A549 (cell line): ENCODE measurements around the gene ITGAX. TPM values are rescaled to one million over a fixed set of nuclear protein-coding genes. Genes with fewer than 3 reads are reported as not detected.
A peak's percentile ranks its signal among the peaks of the same experiment; 100 is the strongest.

Source experiments
- ATAC-seq, 2 experiments: fragments of 200-7000 bp in 1 of 2; fragments of >200 bp in 1 of 2; cut with Nextera tagmentation in 1 of 2; cut with Tn5 transposase in 1 of 2; 3 replicates each; pipeline versions ENCODE4 v1.8.0 to v1.9.1; 2018 to 2020; ENCODE audit warnings: mild to moderate bottlenecking in 1 of 2, moderate library complexity in 1 of 2
- CTCF ChIA-PET: fragments of 300-600 bp; sonication (Branson Sonifier 250); formaldehyde crosslinking; extraction: SDS; loops from one replicate; lab custom pipeline; 2021; ENCODE audit warnings: antibody characterized with exemption, inconsistent platforms; lab: Yijun Ruan, JAX
- POLR2A ChIA-PET: fragments of 350-600 bp; formaldehyde crosslinking; extraction: SDS; loops from one replicate; lab custom pipeline; 2021; ENCODE audit warnings: antibody characterized with exemption, inconsistent platforms; lab: Yijun Ruan, JAX
- DNase-seq, 2 experiments: peaks; one replicate each; pipeline versions ENCODE4 v3.0.0 to v3.0.0-alpha.2; 2011 to 2016; ENCODE audit warnings: low read depth in 1 of 2, low spot score in 1 of 2
- FAIRE-seq: peaks from 2 replicates; lab custom pipeline; 2011; peaks lifted over from hg19 to GRCh38; lab: Jason Lieb, UNC
- H3K27ac ChIP-seq, 2 experiments: fragments of >200 bp; sonication (Bioruptor Twin); formaldehyde crosslinking; 3 replicates each; pipeline ENCODE4 v1.5.1; 2016 to 2017
- H3K4me1 ChIP-seq: fragments of >200 bp; sonication (Bioruptor Twin); formaldehyde crosslinking; 3 replicates; pipeline ENCODE4 v1.6.1; 2016
- H3K4me2 ChIP-seq: fragments of >200 bp; sonication (Bioruptor Twin); formaldehyde crosslinking; 3 replicates; pipeline ENCODE4 v1.6.1; 2016
- H3K4me3 ChIP-seq: fragments of >200 bp; sonication (Bioruptor Twin); formaldehyde crosslinking; 3 replicates; pipeline ENCODE4 v1.5.1; 2016
- H3K9me3 ChIP-seq: fragments of >200 bp; sonication (Bioruptor Twin); formaldehyde crosslinking; 3 replicates; pipeline ENCODE4 v1.6.1; 2016
- ATOH8 ChIP-seq: fragments of 250-450 bp; sonication (Bioruptor Pico); IDR thresholded peaks from 2 replicates; pipeline ENCODE4 v1.5.0; 2020; ENCODE audit warnings: low read depth, mild to moderate bottlenecking, moderate library complexity
- CHD4 ChIP-seq: fragments of 200-600 bp; sonication (generic); IDR thresholded peaks from 2 replicates; pipeline ENCODE4 v1.6.1; 2016; ENCODE audit warnings: antibody characterized with exemption, mild to moderate bottlenecking, borderline replicate concordance
- EHF ChIP-seq: fragments of 250-450 bp; sonication (Bioruptor Pico); IDR thresholded peaks from 2 replicates; pipeline ENCODE4 v1.5.0; 2020; ENCODE audit warnings: mild to moderate bottlenecking
- EP300 ChIP-seq, 2 experiments: fragments of >200 bp; sonication (Bioruptor Twin); formaldehyde crosslinking; IDR thresholded peaks; 2 replicates in 1 of 2; 3 replicates in 1 of 2; pipeline ENCODE4 v1.6.1; 2016 to 2017
- ESRRA ChIP-seq: fragments of 150-350 bp; IDR thresholded peaks from 2 replicates; pipeline ENCODE4 v1.6.1; 2014; ENCODE audit warnings: mild to moderate bottlenecking, low read length, borderline replicate concordance
- HEYL ChIP-seq: fragments of 250-450 bp; sonication (Bioruptor Pico); IDR thresholded peaks from 2 replicates; pipeline ENCODE4 v1.8.0; 2021; ENCODE audit warnings: mild to moderate bottlenecking, moderate library complexity
- HOXB13 ChIP-seq: fragments of 250-450 bp; sonication (Bioruptor Pico); IDR thresholded peaks from 2 replicates; pipeline ENCODE4 v1.5.0; 2020; ENCODE audit warnings: low read depth, mild to moderate bottlenecking, moderate library complexity
- JUN ChIP-seq, 2 experiments: fragments of >200 bp; sonication (Bioruptor Twin); formaldehyde crosslinking; IDR thresholded peaks; 2 replicates in 1 of 2; 3 replicates in 1 of 2; pipeline ENCODE4 v1.6.1; 2016 to 2017
- KDM1A ChIP-seq: fragments of 200-600 bp; sonication (generic); IDR thresholded peaks from 2 replicates; pipeline ENCODE4 v1.6.1; 2016; ENCODE audit warnings: low read depth, mild to moderate bottlenecking
- MAFK ChIP-seq: fragments of 450-650 bp; IDR thresholded peaks from 2 replicates; pipeline ENCODE4 v1.6.1; 2014; ENCODE audit not compliant: partially characterized antibody
- MAX ChIP-seq: IDR thresholded peaks from 2 replicates; pipeline ENCODE4 v1.6.1; 2012
- MYC ChIP-seq: IDR thresholded peaks from 2 replicates; pipeline ENCODE4 v1.6.1; 2012; ENCODE audit warnings: mild to moderate bottlenecking, inconsistent platforms, low read length, improper control_type of control experiment, borderline replicate concordance
- NFE2L2 ChIP-seq: fragments of 150-350 bp; conservative IDR thresholded peaks from 2 replicates; pipeline ENCODE4 v1.6.1; 2014; ENCODE audit warnings: low read length
- PHF8 ChIP-seq: fragments of 200-600 bp; sonication (generic); IDR thresholded peaks from 2 replicates; pipeline ENCODE4 v1.6.1; 2016; ENCODE audit warnings: low read depth, mild to moderate bottlenecking, antibody characterized with exemption, moderate library complexity, borderline replicate concordance
- POLR2A ChIP-seq: IDR thresholded peaks from 2 replicates; pipeline ENCODE4 v1.6.1; 2012; ENCODE audit warnings: mild to moderate bottlenecking, low read length
- RARB ChIP-seq: fragments of 250-450 bp; sonication (Bioruptor Pico); IDR thresholded peaks from 2 replicates; pipeline ENCODE4 v1.8.0; 2021; ENCODE audit warnings: mild to moderate bottlenecking, moderate library complexity
- RCOR1 ChIP-seq: fragments of 150-350 bp; IDR thresholded peaks from 2 replicates; pipeline ENCODE4 v1.6.1; 2014; ENCODE audit warnings: antibody characterized with exemption, low read length, low read depth
- SMC3 ChIP-seq: fragments of >200 bp; sonication (Bioruptor Twin); formaldehyde crosslinking; IDR thresholded peaks from 3 replicates; pipeline ENCODE4 v1.6.1; 2018; ENCODE audit warnings: inconsistent platforms
- SREBF2 ChIP-seq: fragments of 450-650 bp; IDR thresholded peaks from 2 replicates; pipeline ENCODE4 v1.6.1; 2014; ENCODE audit warnings: mild to moderate bottlenecking, moderate library complexity
- TFCP2L1 ChIP-seq: fragments of 250-450 bp; sonication (Bioruptor Pico); IDR thresholded peaks from 2 replicates; pipeline ENCODE4 v1.5.0; 2021; ENCODE audit warnings: mild to moderate bottlenecking
- TP53 ChIP-seq: fragments of 250-450 bp; sonication (Bioruptor Pico); IDR thresholded peaks from 2 replicates; pipeline ENCODE4 v1.5.0; 2021; ENCODE audit warnings: mild to moderate bottlenecking, moderate library complexity
- ZFP36 ChIP-seq: fragments of 450-650 bp; IDR thresholded peaks from 2 replicates; pipeline ENCODE4 v1.6.1; 2014; ENCODE audit warnings: borderline replicate concordance; ENCODE audit not compliant: partially characterized antibody
- ZNF302 ChIP-seq: fragments of 250-450 bp; sonication (Bioruptor Pico); IDR thresholded peaks from 2 replicates; pipeline ENCODE4 v1.9.0; 2021; ENCODE audit warnings: inconsistent platforms, mild to moderate bottlenecking, moderate library complexity
- WGBS: methylation state at CpG from one replicate; pipeline ENCODE4 v1.1.6; 2017; ENCODE audit errors: missing lambda C conversion rate; 5-methylcytosine and 5-hydroxymethylcytosine counted together
- polyA plus RNA-seq, 4 experiments: library from polyadenylated mRNA; depleted of rRNA in 3 of 4; stranded (reverse); fragments of >200 nt; fragmentation: RNase III in 1 of 4; extraction: RNeasy Plus Mini Kit Qiagen cat#74134 plus additional on column Dnase treatment in 1 of 4; gene quantifications; 2 replicates in 3 of 4; 3 replicates in 1 of 4; pipeline ENCODE4 v1.2.3, GENCODE V29; 2011 to 2017
- TF ChIP-seq, protein P1 (sequence below): fragments of 150-350 bp; IDR thresholded peaks from 2 replicates; pipeline ENCODE4 v1.6.1; 2014; ENCODE audit warnings: low read depth, mild to moderate bottlenecking, low read length

The ITGAX gene
- polyA plus RNA-seq, 2 of the 4 experiments (the other 2 are of a cell fraction) = 0.49 to 0.87 TPM

GRCh38 chr16:31350275-31351005 is 4.5 kb upstream of the ITGAX start:
- Histone ChIP-seq H3K4me2 (no peak overlapping the region), H3K9me3 (no peaks in the 10 kb centered on the region), H3K27ac (no peak overlapping the region), H3K4me1 (peaks cover 11% of the 10 kb centered on the region), H3K4me3 (no peak overlapping the region)
- TF ChIP-seq ZFP36 = no peak
- TF ChIP-seq KDM1A = 0 out of 2 replicates have a peak, but pooled peaks have one; percentile 40
- POLR2A ChIA-PET = no interaction called here
- CTCF ChIA-PET = interaction anchor here (0.8 kb wide), 1 partner anchor 35 kb away, joined by 3 read pairs; no protein-coding TSS in a partner anchor
- FAIRE-seq = no peak
- WGBS = 41% methylated on average over 12 of the region's 12 CpGs
- ATAC-seq = no peak
- DNase-seq = no peak

GRCh38 chr16:31351246-31351941 is 3.6 kb upstream of the ITGAX start:
- CTCF ChIA-PET = interaction anchor here (0.8 kb wide), 1 partner anchor 34 kb away, joined by 3 read pairs; no protein-coding TSS in a partner anchor

DNA sequence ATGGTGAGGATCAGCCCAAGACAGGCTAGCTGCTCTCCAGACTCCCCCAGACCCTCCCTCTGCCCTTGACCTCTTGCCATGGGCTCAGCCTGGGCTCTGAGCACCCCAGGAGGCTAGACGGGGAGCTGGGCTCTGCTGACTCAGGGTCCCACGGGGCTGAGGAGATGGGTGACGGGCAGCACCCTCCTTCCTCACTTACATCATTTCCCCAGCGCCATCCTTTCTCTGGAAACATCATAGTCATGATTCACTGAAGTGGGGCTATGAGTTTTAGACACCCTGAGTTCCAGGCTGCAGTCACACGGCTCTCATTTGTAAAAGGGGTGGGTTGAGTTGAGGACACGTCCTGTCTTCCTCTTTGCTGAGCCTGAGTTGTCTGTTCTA is 3.0 kb upstream of the ITGAX start:
- H3K4me1 ChIP-seq = peaks cover 12% of the 10 kb centered on the region
- 30% methylated on average over 6 of the region's 6 CpGs for WGBS
- 0 out of 6 replicates have a peak overlapping the region, but pooled peaks of 1 of the 2 experiments have one; percentile 12 for H3K27ac ChIP-seq
- ATAC-seq (no peak; a peak in 1 of 6 replicates), DNase-seq (no peak)
- POLR2A ChIA-PET = no interaction called here
- no peaks in the 10 kb centered on the region for H3K9me3 ChIP-seq
- H3K4me3 ChIP-seq = no peak overlapping the region
- H3K4me2 ChIP-seq = 0 out of 3 replicates have a peak overlapping the region, but pooled peaks have one; percentile 6
- TF ChIP-seq KDM1A (no peak), ZNF302 (CRISPR knock-in tag) (no peak), TFCP2L1 (no peak), MAFK (no peak), NFE2L2 (no peak), MYC (no peak), MAX (no peak), SMC3 (no peak), EP300 (IDR thresholded peaks at IDR 0.05) (no peak), ATOH8 (CRISPR knock-in tag) (no peak), JUN (IDR thresholded peaks at IDR 0.05) (no peak), TP53 (CRISPR knock-in tag) (no peak), HEYL (no peak), CHD4 (no peak)
- TF ChIP-seq, protein P1, sequence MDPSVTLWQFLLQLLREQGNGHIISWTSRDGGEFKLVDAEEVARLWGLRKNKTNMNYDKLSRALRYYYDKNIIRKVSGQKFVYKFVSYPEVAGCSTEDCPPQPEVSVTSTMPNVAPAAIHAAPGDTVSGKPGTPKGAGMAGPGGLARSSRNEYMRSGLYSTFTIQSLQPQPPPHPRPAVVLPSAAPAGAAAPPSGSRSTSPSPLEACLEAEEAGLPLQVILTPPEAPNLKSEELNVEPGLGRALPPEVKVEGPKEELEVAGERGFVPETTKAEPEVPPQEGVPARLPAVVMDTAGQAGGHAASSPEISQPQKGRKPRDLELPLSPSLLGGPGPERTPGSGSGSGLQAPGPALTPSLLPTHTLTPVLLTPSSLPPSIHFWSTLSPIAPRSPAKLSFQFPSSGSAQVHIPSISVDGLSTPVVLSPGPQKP = no peak
- TF ChIP-seq, all 56 proteins: peak for 0
- CTCF ChIA-PET = interaction anchor here (1.4 kb wide), 1 partner anchor 18 kb away, joined by 3 read pairs; no protein-coding TSS in a partner anchor
- FAIRE-seq = no peak

More at GRCh38 chr16:31351246-31351941, 3.6 kb upstream of the ITGAX start:
- DNase-seq (no peak), FAIRE-seq (no peak), ATAC-seq (no peak)
- WGBS = 59% methylated on average over 19 of the region's 19 CpGs
- H3K4me2 ChIP-seq = 0 out of 3 replicates have a peak overlapping the region, but pooled peaks have one; percentile 6
- H3K9me3 ChIP-seq = no peaks in the 10 kb centered on the region
- peaks cover 12% of the 10 kb centered on the region for H3K4me1 ChIP-seq
- H3K27ac ChIP-seq = 0 out of 6 replicates have a peak overlapping the region, but pooled peaks of 1 of the 2 experiments have one; percentile 12
- POLR2A ChIA-PET = no interaction called here
- TF ChIP-seq ESRRA (no peak), RCOR1 (no peak), PHF8 (no peak), SREBF2 (no peak), HOXB13 (CRISPR knock-in tag) (no peak), MAX (no peak), EHF (CRISPR knock-in tag) (no peak), NFE2L2 (no peak), POLR2A (no peak), KDM1A (no peak), CHD4 (no peak), TP53 (CRISPR knock-in tag) (no peak), RARB (no peak)
- no peak overlapping the region for H3K4me3 ChIP-seq
